ENCODE results near the gene CILP2. TPM values are rescaled to one million over a fixed set of nuclear protein-coding genes. Genes with fewer than 3 reads are reported as not detected.

The CILP2 gene
- total and polyA plus RNA-seq, 2 experiments from 2014 or later, result 2.2 to 8.4 TPM

DNA sequence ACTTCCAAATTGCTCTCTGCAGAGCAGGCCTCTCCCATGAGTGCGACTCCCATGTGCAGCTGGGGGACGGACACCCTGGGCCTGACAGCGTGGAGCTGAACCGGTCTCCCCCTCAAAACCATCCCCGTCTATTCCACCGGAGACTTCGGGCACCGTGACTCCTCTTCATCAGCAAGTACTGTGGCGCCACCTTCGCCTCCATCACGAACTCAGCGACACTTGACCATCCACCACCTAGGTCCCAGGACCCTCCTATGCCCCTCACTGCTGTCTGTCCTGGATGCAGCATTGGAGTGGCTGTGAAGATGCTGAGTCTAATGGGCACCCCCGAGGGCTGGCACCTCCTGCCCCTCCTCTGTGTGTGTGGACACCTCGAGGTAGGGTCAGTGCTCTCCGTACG lies 20.6 kb downstream of the CILP2 start:
- H3K27ac ChIP-seq, result no peak overlapping the region
- no peak overlapping the region for H3K4me3 ChIP-seq
- no peaks in the 10 kb centered on the region for H3K9me3 ChIP-seq (ENCODE audit: low read depth)
- H3K4me1 ChIP-seq (ENCODE audit: low read depth), result no peaks in the 10 kb centered on the region
- DNase-seq (ENCODE audit: low read depth in 1 of 2, low spot score in 1 of 2), result no peak
- H3K27me3 ChIP-seq, result no peaks in the 10 kb centered on the region
- TF ChIP-seq, protein P1, sequence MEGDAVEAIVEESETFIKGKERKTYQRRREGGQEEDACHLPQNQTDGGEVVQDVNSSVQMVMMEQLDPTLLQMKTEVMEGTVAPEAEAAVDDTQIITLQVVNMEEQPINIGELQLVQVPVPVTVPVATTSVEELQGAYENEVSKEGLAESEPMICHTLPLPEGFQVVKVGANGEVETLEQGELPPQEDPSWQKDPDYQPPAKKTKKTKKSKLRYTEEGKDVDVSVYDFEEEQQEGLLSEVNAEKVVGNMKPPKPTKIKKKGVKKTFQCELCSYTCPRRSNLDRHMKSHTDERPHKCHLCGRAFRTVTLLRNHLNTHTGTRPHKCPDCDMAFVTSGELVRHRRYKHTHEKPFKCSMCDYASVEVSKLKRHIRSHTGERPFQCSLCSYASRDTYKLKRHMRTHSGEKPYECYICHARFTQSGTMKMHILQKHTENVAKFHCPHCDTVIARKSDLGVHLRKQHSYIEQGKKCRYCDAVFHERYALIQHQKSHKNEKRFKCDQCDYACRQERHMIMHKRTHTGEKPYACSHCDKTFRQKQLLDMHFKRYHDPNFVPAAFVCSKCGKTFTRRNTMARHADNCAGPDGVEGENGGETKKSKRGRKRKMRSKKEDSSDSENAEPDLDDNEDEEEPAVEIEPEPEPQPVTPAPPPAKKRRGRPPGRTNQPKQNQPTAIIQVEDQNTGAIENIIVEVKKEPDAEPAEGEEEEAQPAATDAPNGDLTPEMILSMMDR (IDR thresholded peaks at IDR 0.05; ENCODE audit: low read depth, low read length), result no peak
- no peaks in the 10 kb centered on the region for H3K36me3 ChIP-seq

DNA sequence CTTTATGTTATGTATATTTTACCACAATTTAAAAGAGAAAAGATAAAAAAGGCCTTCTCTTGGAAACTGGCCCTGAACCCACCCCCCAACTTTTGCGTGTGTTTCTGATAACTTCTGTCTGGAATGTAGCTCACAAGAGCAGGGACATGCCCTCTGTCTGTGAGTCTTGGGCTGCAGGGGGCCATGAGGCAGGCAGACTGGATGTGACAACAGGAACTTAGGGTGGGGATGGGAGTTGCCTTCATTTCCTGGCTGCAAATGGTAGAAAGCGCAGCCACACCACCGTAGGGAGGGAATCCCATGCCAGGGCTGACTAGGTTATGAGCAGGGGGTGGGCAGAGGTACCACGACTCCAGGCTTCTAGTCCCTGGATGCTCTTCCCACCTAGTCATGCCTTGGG lies 21.9 kb downstream of the CILP2 start:
- TF ChIP-seq, protein P1 (IDR thresholded peaks at IDR 0.05; ENCODE audit: low read depth, low read length), result no peak
- Histone ChIP-seq H3K9me3 (ENCODE audit: low read depth) (no peaks in the 10 kb centered on the region), H3K36me3 (no peaks in the 10 kb centered on the region), H3K4me1 (ENCODE audit: low read depth) (no peaks in the 10 kb centered on the region), H3K4me3 (no peak overlapping the region), H3K27me3 (no peaks in the 10 kb centered on the region), H3K27ac (no peak overlapping the region)
- DNase-seq (ENCODE audit: low read depth in 1 of 2, low spot score in 1 of 2), result no peak

DNA sequence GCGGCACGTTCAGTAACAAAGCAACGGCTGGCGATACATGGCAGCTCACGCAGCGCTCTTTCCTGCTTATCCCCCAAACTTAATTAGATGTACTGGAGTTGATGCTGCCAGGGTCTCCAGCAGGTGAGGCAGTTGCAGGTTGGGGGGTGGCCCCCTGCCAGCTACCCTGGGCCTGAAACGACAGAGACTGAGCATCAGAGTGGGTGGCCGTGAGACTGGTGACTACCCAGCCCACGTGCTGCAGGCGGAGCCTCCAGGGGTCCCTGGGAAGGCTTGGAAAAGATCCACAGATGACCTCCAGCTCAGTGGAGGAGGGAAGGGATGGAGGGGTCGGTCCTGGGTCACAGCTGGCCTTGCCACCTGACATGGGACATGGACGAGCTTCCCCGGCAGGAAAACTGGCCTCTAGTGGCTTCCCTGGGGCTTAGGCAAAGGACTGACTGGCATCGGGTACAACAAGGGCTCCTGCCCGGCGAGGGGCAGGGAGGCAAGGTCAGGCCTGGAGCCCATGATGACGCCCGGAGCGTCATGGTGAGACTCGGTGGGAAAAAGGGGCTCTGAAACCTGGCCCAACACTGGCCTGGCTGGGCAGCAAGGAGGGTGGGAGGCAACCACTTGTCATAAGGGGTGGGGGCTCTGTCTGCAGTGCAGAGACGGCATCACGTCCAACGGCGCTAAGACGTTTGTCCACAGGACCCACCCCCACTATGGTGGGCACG lies 24.0 kb downstream of the CILP2 start:
- Histone ChIP-seq H3K4me1 (ENCODE audit: low read depth) (no peaks in the 10 kb centered on the region), H3K27me3 (no peaks in the 10 kb centered on the region), H3K4me3 (no peak overlapping the region), H3K36me3 (no peaks in the 10 kb centered on the region), H3K9me3 (ENCODE audit: low read depth) (no peaks in the 10 kb centered on the region), H3K27ac (no peak overlapping the region)
- TF ChIP-seq, protein P1 (IDR thresholded peaks at IDR 0.05; ENCODE audit: low read depth, low read length), result no peak
- DNase-seq (ENCODE audit: low read depth in 1 of 2, low spot score in 1 of 2), result no peak

DNA sequence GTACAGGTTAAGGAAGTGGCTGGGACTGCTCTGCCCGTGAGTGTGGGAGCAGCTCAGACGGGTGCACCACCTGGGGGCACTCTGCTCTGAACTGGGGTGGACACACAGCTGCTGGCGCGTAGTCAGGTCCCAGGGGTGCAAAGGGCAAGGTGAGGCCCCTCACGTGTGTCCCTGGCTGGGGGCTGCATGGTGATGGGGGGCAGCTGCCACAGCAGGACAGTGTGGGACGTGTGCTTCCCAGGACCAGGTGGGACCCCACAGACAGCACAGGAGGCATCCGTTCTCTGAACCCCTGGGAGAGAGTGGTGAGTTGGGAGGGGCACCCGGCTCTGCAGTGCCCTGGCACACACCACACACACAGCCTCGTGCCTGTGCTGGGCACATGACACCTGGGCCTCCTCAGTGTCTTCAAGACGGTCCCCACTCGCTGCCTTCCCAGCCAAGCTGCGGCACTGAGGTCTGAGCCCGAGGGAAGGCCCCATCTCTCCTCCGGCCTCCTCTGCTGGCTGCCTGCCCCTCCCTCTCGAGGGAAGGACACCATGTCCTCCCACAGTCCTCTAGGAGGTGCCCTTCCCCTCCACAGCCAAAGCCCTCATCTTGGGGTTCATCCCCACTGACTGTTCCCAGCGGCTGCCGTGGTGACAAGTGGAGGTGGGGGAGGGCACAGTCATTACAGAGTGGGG lies 24.7 kb downstream of the CILP2 start:
- TF ChIP-seq, protein P1 (IDR thresholded peaks at IDR 0.05; ENCODE audit: low read depth, low read length), result no peak
- DNase-seq (ENCODE audit: low read depth in 1 of 2, low spot score in 1 of 2), result no peak
- no peaks in the 10 kb centered on the region for H3K4me1 ChIP-seq (ENCODE audit: low read depth)
- H3K27me3 ChIP-seq, result no peaks in the 10 kb centered on the region
- no peak overlapping the region for H3K27ac ChIP-seq
- no peaks in the 10 kb centered on the region for H3K36me3 ChIP-seq
- no peak overlapping the region for H3K4me3 ChIP-seq
- H3K9me3 ChIP-seq (ENCODE audit: low read depth), result no peaks in the 10 kb centered on the region

DNA sequence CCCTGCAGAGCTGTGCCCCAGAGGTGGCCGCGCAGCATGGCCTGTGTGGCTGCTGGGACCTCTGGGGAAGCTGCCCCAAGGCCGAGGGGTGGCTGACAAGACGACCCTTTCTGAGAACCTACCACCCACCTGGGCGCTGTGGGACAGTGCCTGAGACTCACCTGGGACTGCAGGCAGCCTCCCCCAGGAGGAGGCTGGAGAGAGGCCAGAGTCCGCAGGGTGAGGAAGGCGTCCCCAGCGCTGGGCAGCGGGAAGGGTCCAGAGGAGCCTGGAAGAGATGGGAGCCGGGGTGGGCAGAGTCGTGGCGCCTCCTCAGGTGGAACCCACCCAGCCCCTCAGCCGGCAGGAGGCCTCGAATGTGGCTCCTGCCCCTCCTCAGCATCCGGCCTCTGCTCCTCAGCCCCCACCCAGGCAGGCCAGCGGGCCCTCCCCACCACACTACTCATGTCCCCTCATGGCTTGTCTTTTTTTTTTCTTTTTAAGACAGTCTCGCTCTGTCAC lies 25.3 kb downstream of the CILP2 start:
- TF ChIP-seq, protein P1 (IDR thresholded peaks at IDR 0.05; ENCODE audit: low read depth, low read length), result no peak
- DNase-seq (ENCODE audit: low read depth in 1 of 2, low spot score in 1 of 2), result no peak
- no peak overlapping the region for H3K4me3 ChIP-seq
- no peaks in the 10 kb centered on the region for H3K9me3 ChIP-seq (ENCODE audit: low read depth)
- no peaks in the 10 kb centered on the region for H3K36me3 ChIP-seq
- no peak overlapping the region for H3K27ac ChIP-seq
- H3K4me1 ChIP-seq (ENCODE audit: low read depth), result no peaks in the 10 kb centered on the region
- no peaks in the 10 kb centered on the region for H3K27me3 ChIP-seq

Measured in cardiac muscle cell (in vitro differentiated cells and primary cell).